Islet of Langerhans (tissue), 1 donor: ENCODE measurements around the gene TANC1.

ENCODE experiments used
- FAIRE-seq: peaks from one replicate; lab custom pipeline; 2011; peaks lifted over from hg19 to GRCh38; lab: Jason Lieb, UNC

The TANC1 gene

GRCh38 chr2:158994920-158995676 lies 26.7 kb downstream of the TANC1 start:
- FAIRE-seq: no peak

DNA sequence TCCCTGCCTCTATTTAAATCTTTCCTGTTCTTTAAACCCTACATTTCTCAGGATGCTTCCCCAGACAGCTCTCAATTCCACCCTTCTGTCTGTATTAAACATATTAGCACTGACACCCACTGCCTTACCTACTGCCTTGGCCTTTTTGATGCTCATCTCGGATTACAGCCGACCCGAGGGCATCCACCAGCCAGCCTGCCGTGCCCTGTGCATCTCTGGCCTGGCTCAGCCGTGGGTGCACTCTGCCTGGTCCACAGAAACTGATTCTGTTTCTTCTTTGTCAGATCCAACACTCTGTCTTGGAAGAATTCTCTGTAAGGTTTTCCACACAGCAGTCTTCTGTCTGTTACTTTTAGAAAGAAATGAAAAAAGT lies 27.2 kb downstream of the TANC1 start:
- FAIRE-seq: no peak

DNA sequence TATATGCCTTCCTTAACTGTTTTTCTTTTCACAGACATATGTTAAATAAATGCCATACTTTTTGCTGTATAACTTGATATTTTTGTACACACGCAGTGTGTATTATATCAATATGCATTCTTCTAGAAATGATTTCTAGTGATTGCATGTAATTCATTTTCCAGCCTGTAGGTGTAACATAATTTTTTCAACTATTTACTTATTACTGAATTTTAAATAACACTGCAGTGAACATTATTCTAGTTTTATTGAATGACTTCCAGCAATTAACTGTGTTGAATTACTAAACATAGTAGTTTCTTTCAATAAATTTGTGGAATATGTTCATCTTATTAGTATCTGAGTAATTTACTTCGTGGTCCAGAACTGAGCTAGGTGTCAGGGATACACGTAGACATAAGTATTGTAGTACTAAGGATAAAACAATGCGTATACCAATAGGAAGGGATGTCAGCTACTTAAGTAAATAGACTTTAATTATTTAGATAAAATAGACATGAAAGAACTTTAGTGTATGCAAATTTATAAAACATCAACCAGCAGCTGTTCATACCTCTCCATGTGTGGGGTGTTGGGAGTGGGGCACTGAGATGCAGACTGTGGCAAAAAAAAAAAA lies 28.0 kb downstream of the TANC1 start:
- no peak for FAIRE-seq

DNA sequence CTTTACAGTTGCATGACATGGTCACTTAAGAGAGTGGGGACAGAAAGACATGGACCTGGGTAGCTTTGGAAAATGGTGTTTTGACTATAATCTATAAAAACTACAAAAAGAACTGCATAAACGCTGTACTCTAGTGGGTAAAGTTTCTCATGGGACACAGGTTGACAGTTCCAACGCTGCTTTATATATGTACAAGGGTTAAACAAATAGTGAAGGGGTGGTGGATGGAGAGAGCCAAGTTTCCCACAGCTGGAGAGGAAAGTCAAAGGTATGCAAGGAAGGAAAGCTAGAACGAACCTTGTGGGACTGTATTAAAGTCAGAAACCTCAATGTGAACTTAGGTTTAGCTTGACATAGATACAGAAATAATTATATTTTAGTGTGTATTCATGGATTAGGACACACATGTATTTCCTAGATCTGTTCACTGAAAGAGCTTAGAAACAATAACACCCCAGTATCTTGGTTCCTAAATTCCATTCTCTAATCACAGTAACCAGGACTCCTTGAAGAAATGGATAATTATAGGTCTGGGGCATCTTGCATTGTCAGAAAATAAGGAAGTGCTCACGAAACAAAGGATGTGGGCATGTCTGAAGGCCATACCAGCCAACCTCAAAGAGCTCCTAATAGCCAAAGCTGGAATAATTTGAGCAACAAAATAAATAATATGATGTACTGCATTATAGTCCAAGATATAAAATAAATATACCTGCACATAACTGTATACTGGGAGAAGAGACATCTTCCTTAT lies 28.8 kb downstream of the TANC1 start:
- no peak for FAIRE-seq

DNA sequence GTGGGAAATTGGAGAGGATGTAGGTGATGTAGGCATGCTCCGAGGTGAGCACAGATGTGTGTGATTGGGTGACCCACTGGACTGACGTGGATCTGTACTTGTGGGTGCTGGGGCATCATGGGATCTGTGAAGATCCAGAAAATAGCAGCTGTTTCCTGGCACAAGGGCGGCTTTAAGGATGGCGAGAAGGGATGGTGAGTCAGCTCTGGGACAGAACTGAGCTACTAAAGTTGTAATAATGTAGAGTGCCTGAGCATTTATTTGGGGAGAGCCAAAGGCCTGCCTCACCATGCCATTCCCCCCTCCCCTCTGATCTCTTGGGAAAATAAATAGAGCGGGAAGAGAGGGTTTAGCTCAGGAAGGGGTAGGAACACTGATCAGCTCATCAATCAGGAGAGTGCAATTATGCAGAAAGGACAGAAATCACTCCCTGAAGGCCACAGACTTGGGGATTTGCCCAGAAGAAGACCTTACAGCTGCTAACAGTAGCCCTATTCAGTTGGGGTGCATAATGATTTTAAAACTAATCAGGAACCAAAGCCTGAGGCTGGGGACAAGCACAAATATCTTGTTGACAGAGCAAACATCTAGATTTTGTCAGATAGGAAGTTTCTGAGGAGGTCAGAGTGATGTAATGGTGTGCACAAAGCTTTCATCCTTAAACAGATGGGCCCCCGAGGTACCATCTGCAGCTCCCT lies 30.3 kb downstream of the TANC1 start:
- no peak for FAIRE-seq

GRCh38 chr2:158999458-158999857 lies 31.0 kb downstream of the TANC1 start:
- no peak for FAIRE-seq

DNA sequence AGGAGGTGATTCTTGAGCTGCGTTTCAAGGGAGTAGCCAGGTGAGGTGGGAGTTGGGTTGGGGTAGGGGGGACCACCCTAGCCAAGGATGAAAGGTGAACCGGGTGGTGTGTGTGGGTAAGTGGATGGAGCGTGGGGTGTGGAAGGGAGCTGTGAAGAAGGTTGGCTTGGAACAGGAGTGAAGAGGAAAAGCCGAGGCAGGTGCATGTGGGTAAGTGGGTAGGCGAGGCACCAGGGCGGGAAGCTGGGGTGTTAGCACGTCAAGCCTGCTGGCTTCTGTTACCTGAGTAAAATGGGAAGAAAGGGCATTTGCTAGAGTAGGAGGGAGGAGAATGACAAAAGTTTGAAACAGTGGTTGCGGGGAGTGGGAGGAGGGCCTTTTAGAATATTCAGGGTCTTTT lies 31.6 kb downstream of the TANC1 start:
- FAIRE-seq: no peak

GRCh38 chr2:159002462-159003111 lies 34.1 kb downstream of the TANC1 start:
- no peak for FAIRE-seq

GRCh38 chr2:159003555-159003954 lies 35.1 kb downstream of the TANC1 start:
- FAIRE-seq: no peak

- FAIRE-seq: no peak
These were observed 36.4 kb downstream of the TANC1 start for GRCh38 chr2:159004849-159005248.

DNA sequence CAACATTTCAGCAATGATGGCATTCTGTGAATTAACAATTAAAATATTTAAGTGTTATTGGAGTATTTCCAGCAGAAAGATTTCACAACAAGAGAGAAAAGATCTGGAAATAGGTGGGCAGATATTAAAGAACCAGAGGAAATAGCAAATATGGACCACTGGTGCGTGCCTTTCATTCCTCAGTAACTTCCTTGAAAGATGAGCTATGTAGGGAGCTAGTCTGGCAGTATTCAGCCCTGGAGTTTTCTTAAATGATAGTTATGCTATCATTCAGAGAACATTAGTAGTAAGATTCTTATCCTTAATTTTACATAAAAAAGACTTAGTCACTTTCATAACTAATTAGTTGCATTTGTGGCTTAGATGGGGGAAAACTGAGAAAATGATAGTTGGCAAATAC lies 41.5 kb downstream of the TANC1 start:
- FAIRE-seq: no peak

DNA sequence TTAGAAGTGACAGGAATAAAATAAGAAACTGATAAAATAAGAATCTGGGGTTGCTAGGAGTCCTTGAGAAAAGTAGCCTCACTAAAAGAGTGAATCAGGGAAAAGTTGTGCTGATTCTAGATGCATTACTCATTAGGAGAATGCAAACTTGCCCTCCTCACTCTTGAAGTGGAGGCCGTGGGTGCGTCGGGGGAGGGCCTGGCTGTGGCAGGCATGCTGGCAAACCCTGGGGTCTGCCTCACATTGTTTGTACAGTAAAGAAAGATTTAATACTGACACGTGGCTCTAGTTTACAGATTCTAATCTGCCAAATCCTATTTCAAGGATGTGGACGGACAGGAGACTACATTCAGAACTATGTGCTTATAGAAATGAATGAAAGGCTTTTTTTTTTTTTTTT lies 41.9 kb downstream of the TANC1 start:
- no peak for FAIRE-seq

DNA sequence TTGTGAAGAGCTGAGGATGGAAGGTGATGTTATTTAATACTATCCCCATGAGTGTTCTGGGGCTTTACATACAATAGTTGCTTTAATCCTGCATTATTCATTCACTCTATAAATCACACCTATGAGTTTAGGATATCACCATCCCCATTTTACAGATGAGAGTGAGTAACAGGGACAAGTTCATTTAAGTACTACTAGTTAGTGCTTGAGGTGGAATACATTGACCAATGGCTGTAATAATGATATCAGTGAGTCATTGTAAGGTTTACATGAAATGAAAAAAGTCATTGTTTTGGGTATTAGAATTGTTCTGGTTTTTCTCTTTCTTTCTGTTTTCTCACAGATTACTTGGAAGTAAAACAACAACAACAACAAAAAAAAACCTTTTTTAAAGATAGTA lies 42.5 kb downstream of the TANC1 start:
- no peak for FAIRE-seq

GRCh38 chr2:159012142-159012541 lies 43.7 kb downstream of the TANC1 start:
- FAIRE-seq: no peak

- no peak for FAIRE-seq
These were observed 44.7 kb downstream of the TANC1 start for GRCh38 chr2:159013103-159013502.

DNA sequence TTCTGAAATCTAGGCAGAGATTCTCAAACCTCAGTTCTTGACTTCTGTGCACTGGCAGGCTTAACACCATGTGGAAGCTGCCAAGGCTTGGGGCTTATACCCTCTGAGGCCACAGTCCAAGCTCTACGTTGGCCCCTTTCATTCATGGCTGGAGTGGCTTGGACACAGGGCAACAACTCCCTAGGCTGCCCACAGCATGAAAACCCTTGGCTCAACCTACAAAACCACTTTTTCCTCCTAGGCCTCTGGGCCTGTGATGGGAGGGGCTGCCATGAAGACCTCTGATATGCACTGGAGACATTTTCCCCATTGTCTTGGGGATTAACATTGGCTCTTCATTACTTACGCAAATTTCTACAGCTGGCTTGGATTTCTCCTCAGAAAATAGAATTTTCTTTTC lies 46.7 kb downstream of the TANC1 start:
- no peak for FAIRE-seq

DNA sequence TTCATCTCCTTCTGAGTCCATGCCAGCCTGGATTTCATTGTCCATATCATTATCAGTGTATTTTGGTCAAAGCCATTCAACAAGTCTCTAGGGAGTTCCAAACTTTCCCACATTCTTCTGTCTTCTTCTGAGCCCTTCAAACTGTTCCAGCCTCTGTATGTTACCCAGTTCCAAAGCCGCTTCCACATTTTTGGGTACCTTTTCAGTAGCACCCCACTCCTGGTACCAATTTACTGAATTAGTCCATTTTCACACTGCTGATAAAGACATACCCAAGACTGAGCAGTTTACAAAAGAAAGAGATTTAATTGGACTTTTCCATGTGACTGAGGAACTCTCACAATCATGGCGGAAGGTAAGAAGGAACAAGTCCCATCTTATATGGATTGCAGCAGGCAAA lies 47.4 kb downstream of the TANC1 start:
- no peak for FAIRE-seq

DNA sequence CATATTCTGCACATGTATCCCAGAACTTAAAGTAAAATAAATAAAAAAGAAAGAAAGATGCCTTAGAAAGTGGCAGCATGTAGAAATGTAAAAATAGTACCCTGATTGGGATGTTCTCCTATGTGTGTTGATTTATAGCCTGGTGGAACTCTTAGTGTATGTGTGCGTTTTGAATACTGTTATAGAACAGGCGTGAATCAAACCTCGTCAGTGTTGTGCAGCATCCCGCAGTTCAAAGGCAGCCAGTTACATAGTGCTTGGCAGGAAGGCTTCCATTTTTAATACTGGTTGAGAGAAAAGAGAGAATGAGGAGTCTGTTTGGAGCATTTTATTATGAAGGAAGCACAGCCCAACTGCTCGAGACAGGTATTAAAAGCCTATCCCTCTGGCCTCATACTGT lies 49.4 kb downstream of the TANC1 start:
- no peak for FAIRE-seq

- FAIRE-seq: no peak
These were observed 50.6 kb downstream of the TANC1 start for GRCh38 chr2:159019021-159019420.

- FAIRE-seq: no peak
These were observed 53.6 kb downstream of the TANC1 start for GRCh38 chr2:159022019-159022418.

GRCh38 chr2:159026170-159026569 lies 57.7 kb downstream of the TANC1 start:
- no peak for FAIRE-seq

DNA sequence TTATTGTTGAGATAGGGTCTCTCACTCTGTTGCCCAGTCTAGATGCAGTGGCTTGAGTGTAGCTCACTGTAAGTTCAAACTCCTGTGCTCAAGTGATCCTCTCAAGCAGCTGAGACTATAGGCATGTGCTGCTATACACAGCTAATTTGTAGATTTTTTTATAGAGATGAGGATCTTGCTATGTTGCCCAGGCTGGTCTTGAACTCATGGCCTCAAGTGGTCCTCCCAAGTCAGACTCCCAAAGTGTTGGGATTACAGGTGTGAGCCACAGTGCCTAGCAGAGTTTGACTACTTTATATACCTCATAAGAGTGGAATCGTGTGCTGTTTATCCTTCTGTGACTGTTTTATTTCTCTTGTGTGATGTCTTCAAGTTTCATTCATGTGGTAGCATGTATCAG lies 60.3 kb downstream of the TANC1 start:
- FAIRE-seq: no peak
